DMS 273 (cell line): ENCODE data around the gene TEKT5.
"Not testable (repeated sequence)": the region's sequence is repeated elsewhere in the genome, so short reads cannot be mapped to it uniquely, and the experiment has no call there.

Experiments used
- DNase-seq: peaks from one replicate; lab custom pipeline; 2025; ENCODE audit not compliant: unreplicated experiment; lab: John Stamatoyannopoulos, UW

TEKT5 gene

GRCh38 chr16:10694830-10695229 is at the start of gene TEKT5:
TSS of gene TEKT5 (minus strand) at chr16:10694930. CDS start at chr16:10694873, 57 bp downstream.
- no peak for DNase-seq

GRCh38 chr16:10743610-10744369 is 49.1 kb upstream of the TEKT5 start, which contains the start of gene NUBP1:
TSS of gene NUBP1 (plus strand) at chr16:10743842. CDS start at chr16:10743864, 22 bp downstream.
- DNase-seq, result peak; percentile 97

DNA sequence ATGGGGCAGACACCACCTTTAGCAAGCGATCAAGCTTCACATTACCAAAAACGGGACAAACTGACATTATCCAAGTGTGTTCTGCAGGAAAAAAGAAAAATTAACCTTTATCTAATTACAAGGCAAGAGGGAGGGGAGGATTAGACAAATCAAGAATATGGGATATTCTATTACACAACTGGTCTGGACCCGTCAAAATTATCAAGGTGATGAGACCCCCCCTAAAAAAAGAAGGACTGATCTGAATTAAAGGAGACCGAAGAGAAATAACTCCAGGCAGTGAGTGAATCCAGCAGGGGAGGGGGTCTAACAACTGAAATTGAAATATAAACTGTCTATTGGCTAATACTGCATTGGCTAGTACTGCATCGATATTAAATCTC is 48.5 kb upstream of the TEKT5 start:
- DNase-seq, result no peak

- peak; percentile 98 for DNase-seq
Observed at GRCh38 chr16:10741844-10742243, 47.1 kb upstream of the TEKT5 start.

DNA sequence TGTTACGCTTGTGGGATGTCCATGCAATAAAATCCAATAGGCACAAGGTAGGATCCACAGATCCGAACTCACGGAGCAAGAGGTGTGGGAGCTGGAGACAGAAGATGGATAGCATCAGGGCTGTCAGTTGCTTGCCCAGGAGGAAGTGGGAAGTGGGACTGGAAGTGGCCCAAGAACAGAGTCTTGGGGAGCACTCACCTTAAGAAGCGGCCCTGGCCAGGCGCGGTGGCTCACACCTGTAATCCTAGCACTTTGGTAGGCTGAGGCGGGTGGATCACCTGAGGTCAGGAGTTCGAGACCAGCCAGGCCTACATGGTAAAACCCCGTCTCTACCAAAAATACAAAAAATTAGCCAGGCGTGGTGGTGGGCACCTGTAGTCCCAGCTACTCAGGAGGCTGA is 46.5 kb upstream of the TEKT5 start:
- not testable (repeated sequence) for DNase-seq

- DNase-seq, result no peak
Observed at GRCh38 chr16:10740845-10741208, 46.1 kb upstream of the TEKT5 start.

GRCh38 chr16:10740000-10740844 is 45.5 kb upstream of the TEKT5 start:
- DNase-seq, result no peak

DNA sequence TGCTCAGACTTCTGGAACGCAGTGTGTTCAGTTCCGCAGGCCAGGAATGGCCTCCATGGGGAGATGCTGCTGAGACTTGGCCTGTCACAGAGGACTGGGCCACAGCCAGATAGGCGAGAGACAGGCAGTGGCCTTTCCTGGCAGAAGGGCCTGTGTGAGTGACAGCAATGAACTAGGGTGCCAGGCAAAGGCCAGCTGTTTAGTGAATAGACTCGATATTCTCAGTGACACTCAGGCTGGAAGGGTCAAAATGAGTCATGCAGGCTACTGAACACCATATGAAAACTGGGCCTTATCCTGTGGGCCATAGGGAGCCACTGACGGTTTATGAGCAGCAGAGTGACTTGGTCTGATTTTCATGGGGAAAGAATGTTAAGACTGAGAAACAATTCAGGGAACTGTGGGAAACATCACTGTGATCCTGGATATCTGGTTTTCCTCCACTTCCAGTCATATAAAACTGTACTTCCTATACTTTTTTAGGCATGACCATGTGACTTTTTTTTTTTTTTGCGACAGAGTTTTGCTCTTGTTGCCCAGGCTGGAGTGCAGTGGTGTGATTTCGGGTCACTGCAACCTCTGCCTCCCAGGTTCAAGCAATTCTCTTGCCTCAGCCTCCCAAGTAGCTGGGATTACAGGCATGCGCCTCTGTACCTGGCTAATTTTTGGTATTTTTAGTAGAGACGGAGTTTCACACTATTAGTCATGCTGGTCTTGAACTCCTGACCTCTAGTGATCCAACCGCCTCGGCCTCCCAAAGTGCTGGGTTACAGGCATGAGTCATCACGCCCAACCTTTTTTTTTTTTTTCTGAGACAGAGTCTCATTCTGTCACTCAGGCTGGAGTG is 43.7 kb upstream of the TEKT5 start:
- peak; percentile 53 for DNase-seq

- peak; percentile 85 for DNase-seq
Observed at GRCh38 chr16:10737068-10737625, 42.4 kb upstream of the TEKT5 start.

GRCh38 chr16:10731790-10732189 is 37.1 kb upstream of the TEKT5 start:
- no peak for DNase-seq

DNA sequence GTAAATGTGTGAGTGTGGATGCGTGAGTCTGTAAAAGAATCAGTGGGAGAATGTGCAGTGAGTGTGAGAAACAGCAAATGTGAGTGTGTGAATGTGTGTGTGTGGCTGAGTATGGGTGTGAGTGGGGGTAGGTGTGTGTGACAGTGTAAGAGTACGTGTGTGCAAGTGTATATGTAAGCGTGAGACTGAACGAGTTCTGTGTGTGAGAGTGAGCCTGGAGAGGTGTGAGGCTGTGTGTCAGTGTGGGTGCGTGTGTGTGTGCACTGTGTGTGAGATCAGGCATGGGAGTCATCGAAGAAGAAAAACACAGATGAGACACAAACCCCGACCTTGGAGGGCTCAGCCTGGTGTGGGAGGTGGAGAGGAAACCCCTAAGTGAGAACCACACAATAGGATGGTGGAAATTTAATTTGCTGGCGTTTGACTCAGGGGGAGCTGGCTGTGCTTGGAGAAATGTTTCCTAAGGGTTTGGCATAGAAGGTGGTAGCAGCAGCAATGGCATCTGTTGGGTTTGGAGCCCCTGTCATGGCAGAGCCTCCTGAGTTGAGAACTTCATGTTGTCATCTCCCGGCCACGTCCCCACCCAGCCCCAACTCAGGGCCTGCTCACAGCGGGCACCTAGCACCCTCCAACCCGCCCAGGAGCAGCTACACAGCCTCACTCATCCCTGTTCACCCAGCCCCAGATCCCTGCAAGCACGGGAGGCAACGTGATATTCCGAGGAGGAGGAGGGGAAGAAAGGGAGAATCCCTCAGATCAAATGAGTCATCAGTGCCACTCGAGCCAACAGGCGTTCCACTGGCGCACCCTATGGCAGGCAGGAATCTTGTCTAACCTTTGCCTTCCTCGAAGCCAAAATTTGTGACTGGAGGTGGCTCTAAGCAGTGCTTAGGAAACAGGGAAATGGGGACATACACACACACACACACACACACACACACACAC is 34.6 kb upstream of the TEKT5 start:
- DNase-seq, result peak; percentile 91

DNA sequence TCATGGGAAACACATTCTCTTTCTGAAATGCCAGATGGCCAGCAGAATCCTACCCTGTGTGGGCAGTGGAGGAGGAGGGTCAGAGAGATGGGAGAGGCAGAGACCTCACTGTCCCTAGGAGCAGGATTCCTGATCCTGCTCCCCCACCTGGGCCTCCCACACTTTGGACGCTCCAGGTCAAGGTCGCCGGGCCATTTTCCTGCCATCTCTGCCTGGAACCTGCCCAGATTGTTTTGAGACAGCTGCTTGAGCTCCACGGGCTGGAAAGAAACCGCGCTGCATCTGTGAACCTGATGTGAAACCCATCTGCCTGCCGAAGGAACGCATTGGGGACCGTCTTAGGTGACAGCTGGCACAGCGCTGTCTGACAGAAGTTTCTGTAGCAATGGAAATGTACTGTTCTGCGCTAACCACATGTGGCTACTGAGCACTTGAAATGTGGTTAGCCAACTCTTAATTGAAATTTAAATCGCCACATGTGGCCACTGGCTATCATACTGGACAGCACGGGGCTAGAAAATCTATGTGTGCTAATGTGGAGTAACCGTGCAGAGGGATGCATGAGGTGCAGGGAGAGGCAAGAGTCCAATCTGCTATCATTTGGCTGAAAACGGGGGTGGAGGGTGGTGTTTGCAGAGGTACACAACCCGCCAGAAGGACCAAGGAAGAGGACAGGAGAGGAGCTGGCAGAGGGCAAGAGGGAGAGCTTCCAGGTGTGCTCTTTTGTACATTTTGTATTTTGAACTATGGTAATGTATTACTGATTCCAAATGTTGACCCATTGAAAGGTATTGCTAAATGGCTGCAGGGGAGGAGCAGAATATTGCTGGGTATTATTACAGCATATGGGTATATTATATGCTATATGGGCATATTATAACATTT is 33.5 kb upstream of the TEKT5 start:
- peak; percentile 98 for DNase-seq

- no peak for DNase-seq
Observed at GRCh38 chr16:10708969-10709368, 14.2 kb upstream of the TEKT5 start.

- DNase-seq, result no peak
Observed at GRCh38 chr16:10699756-10700155, 5.0 kb upstream of the TEKT5 start.

DNA sequence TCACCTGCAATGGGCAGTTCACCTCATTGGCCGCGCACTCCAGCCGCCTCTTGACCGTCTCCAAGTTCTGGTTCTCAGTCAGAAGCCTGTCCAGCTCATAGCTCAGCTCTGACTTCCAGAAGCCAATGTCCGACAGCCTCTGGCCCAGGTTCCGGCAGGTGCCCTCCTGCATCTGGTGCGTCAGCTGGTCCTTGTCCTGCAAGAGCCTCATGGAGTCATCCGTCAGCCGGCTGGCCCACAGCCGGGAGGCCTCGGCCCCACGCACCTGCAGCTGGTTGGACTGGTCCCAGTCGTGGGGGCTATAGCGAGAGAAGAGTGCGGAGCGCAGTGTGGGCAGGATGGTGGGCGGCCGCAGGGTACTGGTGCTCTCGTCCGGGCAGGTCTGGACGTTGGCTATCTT is 424 bp downstream of the TEKT5 start:
- no peak for DNase-seq

DNA sequence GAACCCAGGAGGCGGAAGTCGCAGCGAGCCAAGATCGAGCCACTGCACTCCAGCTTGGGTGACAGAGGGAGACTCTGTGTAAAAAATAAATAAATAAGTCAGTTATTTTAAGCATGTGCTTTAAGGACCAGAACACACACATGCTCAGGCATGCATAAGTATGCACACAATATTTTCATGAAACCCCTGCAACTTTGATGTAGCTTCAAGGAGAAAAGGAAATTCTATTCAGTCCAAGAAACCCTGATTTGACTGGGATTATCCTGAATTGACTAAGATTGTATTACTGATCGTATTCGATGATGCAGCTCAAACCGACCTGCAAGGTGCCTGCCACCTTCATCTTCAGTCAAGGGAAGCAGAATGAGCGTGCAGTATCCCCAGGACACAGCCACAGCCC is 841 bp downstream of the TEKT5 start:
- DNase-seq, result no peak

- DNase-seq, result no peak
Observed at GRCh38 chr16:10692470-10692869, 2.3 kb downstream of the TEKT5 start.

DNA sequence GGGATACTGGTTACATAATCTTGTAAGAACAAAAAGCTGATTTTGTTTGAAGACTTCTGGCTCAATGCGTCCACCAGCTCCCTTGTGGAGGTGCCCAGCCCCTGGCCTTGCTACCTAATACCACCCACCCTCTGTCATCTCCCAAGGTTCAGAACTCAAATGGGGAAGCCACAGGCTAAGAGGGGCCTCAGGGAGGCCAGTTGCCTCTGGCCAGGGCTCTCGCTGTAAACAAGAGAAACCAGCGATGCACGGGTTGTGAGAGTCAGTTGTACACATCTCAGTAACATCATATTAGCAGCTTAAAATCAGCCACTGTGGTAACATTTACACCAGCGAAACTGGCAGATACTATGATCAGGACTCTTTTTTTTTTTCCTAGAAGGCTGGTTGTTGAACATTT is 6.0 kb downstream of the TEKT5 start:
- DNase-seq, result no peak

- no peak for DNase-seq
Observed at GRCh38 chr16:10688291-10688690, 6.4 kb downstream of the TEKT5 start.
